B cell (primary cell): ENCODE results near the gene ABCG1. TPM values are rescaled to one million over a fixed set of nuclear protein-coding genes. Genes with fewer than 3 reads are reported as not detected.

Source experiments
- ATAC-seq: fragments of 200-7000 bp; cut with Tn5 transposase; one replicate; pipeline ENCODE4 v1.10.0; 2021; ENCODE audit warnings: low read depth, mild to moderate bottlenecking, moderate number of reproducible peaks, moderate library complexity
- CTCF ChIA-PET: fragments of 350-600 bp; sonication (Branson Sonifier 250); formaldehyde crosslinking; loops from one replicate; lab custom pipeline; 2021; ENCODE audit warnings: antibody characterized with exemption, inconsistent platforms; lab: Charles Lee
- POLR2A ChIA-PET: fragments of 350-600 bp; sonication (Branson Sonifier 250); formaldehyde crosslinking; loops from one replicate; lab custom pipeline; 2021; ENCODE audit warnings: antibody characterized with exemption; lab: Charles Lee
- DNase-seq: peaks from one replicate; pipeline ENCODE4 v3.0.0; 2013
- H2AFZ ChIP-seq: 2 replicates; pipeline ENCODE4 v1.6.1; 2012; ENCODE audit warnings: mild to moderate bottlenecking, low read depth, low read length; ENCODE audit not compliant: insufficient read depth, poor library complexity, severe bottlenecking
- H3K27ac ChIP-seq, 2 donors: 1 replicate in 1 of 2; 2 replicates in 1 of 2; pipeline ENCODE4 v1.5.1; 2012 to 2013; ENCODE audit warnings: low read length in 2 of 2, mild to moderate bottlenecking in 2 of 2, moderate library complexity in 1 of 2
- H3K27me3 ChIP-seq, 4 experiments: fragments of 200-600 bp in 1 of 4; sonication (generic) in 1 of 4; replicated peaks in 1 of 4; 1 replicate in 2 of 4; 2 replicates in 2 of 4; pipeline versions ENCODE4 v1.6.1 to v1.7.0; 2013 to 2016; ENCODE audit warnings: low read length in 3 of 4, mild to moderate bottlenecking in 2 of 4, mixed read lengths in 1 of 4, moderate library complexity in 1 of 4; ENCODE audit not compliant: insufficient read depth in 4 of 4, control insufficient read depth in 3 of 4; ENCODE audit errors: control extremely low read depth in 1 of 4
- H3K36me3 ChIP-seq, 2 experiments: replicated peaks in 1 of 2; 1 replicate in 1 of 2; 2 replicates in 1 of 2; pipeline versions ENCODE4 v1.6.1 to v1.7.1; 2013; ENCODE audit warnings: low read length in 1 of 2; ENCODE audit not compliant: insufficient read depth in 2 of 2, control insufficient read depth in 1 of 2; ENCODE audit errors: control extremely low read depth in 1 of 2, extremely low read depth in 1 of 2
- H3K4me1 ChIP-seq, 2 donors: fragments of 200-600 bp in 1 of 2; sonication (generic) in 1 of 2; 1 replicate in 1 of 2; 2 replicates in 1 of 2; pipeline versions ENCODE4 v1.5.1 to v1.6.1; 2013 to 2017; ENCODE audit warnings: low read length in 2 of 2; ENCODE audit not compliant: control insufficient read depth in 2 of 2, insufficient read depth in 2 of 2
- H3K4me2 ChIP-seq: replicated peaks from 2 replicates; pipeline ENCODE3; 2012; ENCODE audit warnings: mild to moderate bottlenecking, low read depth, low read length; ENCODE audit not compliant: poor library complexity, severe bottlenecking
- H3K4me3 ChIP-seq, 5 experiments: fragments of 200-600 bp in 1 of 5; sonication (generic) in 1 of 5; 1 replicate in 3 of 5; 2 replicates in 2 of 5; pipeline versions ENCODE4 v1.5.1 to v1.7.0; 2011 to 2016; ENCODE audit warnings: low read length in 4 of 5, mild to moderate bottlenecking in 4 of 5, low read depth in 2 of 5, control low read depth in 1 of 5, moderate library complexity in 1 of 5; ENCODE audit not compliant: insufficient read depth in 1 of 5; ENCODE audit errors: control extremely low read depth in 1 of 5, extremely low read depth in 1 of 5
- H3K79me2 ChIP-seq: fragments of 200-600 bp; sonication (generic); one replicate; pipeline ENCODE4 v1.6.0; 2016; ENCODE audit warnings: low read length; ENCODE audit not compliant: control insufficient read depth, insufficient read depth
- H3K9ac ChIP-seq: fragments of 200-600 bp; sonication (generic); 2 replicates; pipeline ENCODE4 v1.6.1; 2017; ENCODE audit warnings: mild to moderate bottlenecking, low read length, moderate library complexity
- H3K9me3 ChIP-seq, 3 donors: one replicate each; pipeline versions ENCODE4 v1.6.1 to v1.7.1; 2013; ENCODE audit warnings: low read length in 2 of 3; ENCODE audit not compliant: control insufficient read depth in 2 of 3, insufficient read depth in 1 of 3; ENCODE audit errors: control extremely low read depth in 1 of 3
- H4K20me1 ChIP-seq: 2 replicates; pipeline ENCODE4 v1.6.0; 2012; ENCODE audit warnings: mild to moderate bottlenecking, low read length; ENCODE audit not compliant: insufficient read depth, control insufficient read depth, poor library complexity, severe bottlenecking
- H3K27ac Mint-ChIP-seq: one replicate; pipeline ENCODE4 v1.8.0; 2021; ENCODE audit warnings: mixed read lengths
- H3K27me3 Mint-ChIP-seq: one replicate; pipeline ENCODE4 v1.8.0; 2021; ENCODE audit warnings: mixed read lengths
- H3K4me1 Mint-ChIP-seq: one replicate; pipeline ENCODE4 v1.8.0; 2021; ENCODE audit warnings: mixed read lengths
- H3K4me3 Mint-ChIP-seq: one replicate; pipeline ENCODE4 v1.8.0; 2021; ENCODE audit warnings: mixed read lengths
- H3K9me3 Mint-ChIP-seq: one replicate; pipeline ENCODE4 v1.8.0; 2022; ENCODE audit warnings: mixed read lengths; ENCODE audit not compliant: insufficient read depth
- EZH2 ChIP-seq: IDR thresholded peaks from 2 replicates; pipeline ENCODE4 v1.6.1; 2012; ENCODE audit warnings: borderline replicate concordance, low read depth, mild to moderate bottlenecking, moderate library complexity, low read length; ENCODE audit not compliant: insufficient read depth, poor library complexity, severe bottlenecking
- WGBS: methylation state at CpG from one replicate; pipeline ENCODE4 v1.1.5; 2013; ENCODE audit warnings: missing lambda C conversion rate; ENCODE audit not compliant: insufficient coverage; 5-methylcytosine and 5-hydroxymethylcytosine counted together
- intact Hi-C: fragments of 100-400 bp; cut with micrococcal nuclease; formaldehyde crosslinking; loops from one replicate; pipeline ENCODE4 v1.10.0; 2022
- polyA plus RNA-seq: library from polyadenylated mRNA; depleted of rRNA; stranded (reverse); fragments of >200 nt; gene quantifications from 2 replicates; pipeline ENCODE4 v1.2.3, GENCODE V29; 2012
- total RNA-seq, 2 donors: library from RNA; stranded (reverse); fragments of 120-200 nt in 1 of 2; gene quantifications; 1 replicate in 1 of 2; 2 replicates in 1 of 2; pipeline versions ENCODE4 v1.2.3 to v1.2.4, GENCODE V29; 2013 to 2022
- TF ChIP-seq, protein P1 (sequence below): fragments of 200-600 bp; IDR thresholded peaks from one replicate; pipeline ENCODE4 v1.8.0; 2022; ENCODE audit warnings: antibody characterized with exemption, mild to moderate bottlenecking

The ABCG1 gene
- total and polyA plus RNA-seq, 2 donors (not counting 1 experiment from before 2014, with no cell fraction given): 8.7 to 27.5 TPM

DNA sequence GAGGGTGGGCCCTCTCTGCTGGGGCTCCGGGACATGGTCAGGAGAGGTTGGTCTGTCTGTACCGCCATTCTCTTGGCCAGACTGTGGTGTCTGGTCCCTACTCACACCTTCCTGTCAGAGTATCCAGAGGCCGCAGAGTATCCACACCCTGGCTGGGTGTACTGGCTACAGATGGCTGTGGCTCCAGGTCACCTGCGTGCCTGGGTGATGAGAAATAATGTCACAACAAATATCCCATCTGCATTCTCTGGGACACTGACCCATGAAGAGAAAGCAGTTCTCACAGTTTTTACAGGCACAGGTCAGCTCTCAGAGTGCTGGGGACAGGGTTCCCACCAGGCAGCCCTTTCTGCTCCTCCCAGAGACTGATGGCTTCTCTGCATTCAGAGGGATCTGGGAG is 37.4 kb downstream of the ABCG1 start:
- peaks cover 96% of the 10 kb centered on the region for H4K20me1 ChIP-seq
- ATAC-seq: no peak
- H2AFZ ChIP-seq: no peak overlapping the region
- Mint-ChIP-seq H3K9me3 (no peaks in the 10 kb centered on the region), H3K4me3 (no peak overlapping the region), H3K27ac (no peak overlapping the region), H3K27me3 (no peaks in the 10 kb centered on the region), H3K4me1 (peaks cover 58% of the 10 kb centered on the region)
- POLR2A ChIA-PET: no interaction called here
- H3K79me2 ChIP-seq: peaks cover 66% of the 10 kb centered on the region
- DNase-seq: no peak
- TF ChIP-seq, protein P1, sequence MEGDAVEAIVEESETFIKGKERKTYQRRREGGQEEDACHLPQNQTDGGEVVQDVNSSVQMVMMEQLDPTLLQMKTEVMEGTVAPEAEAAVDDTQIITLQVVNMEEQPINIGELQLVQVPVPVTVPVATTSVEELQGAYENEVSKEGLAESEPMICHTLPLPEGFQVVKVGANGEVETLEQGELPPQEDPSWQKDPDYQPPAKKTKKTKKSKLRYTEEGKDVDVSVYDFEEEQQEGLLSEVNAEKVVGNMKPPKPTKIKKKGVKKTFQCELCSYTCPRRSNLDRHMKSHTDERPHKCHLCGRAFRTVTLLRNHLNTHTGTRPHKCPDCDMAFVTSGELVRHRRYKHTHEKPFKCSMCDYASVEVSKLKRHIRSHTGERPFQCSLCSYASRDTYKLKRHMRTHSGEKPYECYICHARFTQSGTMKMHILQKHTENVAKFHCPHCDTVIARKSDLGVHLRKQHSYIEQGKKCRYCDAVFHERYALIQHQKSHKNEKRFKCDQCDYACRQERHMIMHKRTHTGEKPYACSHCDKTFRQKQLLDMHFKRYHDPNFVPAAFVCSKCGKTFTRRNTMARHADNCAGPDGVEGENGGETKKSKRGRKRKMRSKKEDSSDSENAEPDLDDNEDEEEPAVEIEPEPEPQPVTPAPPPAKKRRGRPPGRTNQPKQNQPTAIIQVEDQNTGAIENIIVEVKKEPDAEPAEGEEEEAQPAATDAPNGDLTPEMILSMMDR: no peak
- TF ChIP-seq EZH2: no peak
- peak overlapping the region; percentile 35 for H3K4me2 ChIP-seq
- peaks cover 37 to 53% of the 10 kb centered on the region in 2 donors for H3K4me1 ChIP-seq
- CTCF ChIA-PET: interaction anchor here (1.3 to 4.2 kb wide), 5 partner anchors 22 to 111 kb away, joined by 6 to 21 read pairs (median 7); no protein-coding TSS in a partner anchor
- peaks cover 0 to 11% of the 10 kb centered on the region in 2 experiments for H3K36me3 ChIP-seq
- no peaks in the 10 kb centered on the region for H3K9me3 ChIP-seq
- intact Hi-C loops: no loop called here
- no peak overlapping the region for H3K27ac ChIP-seq
- H3K9ac ChIP-seq: no peak overlapping the region
- WGBS: 100% methylated on average over 2 of the region's 4 CpGs
- no peaks in the 10 kb centered on the region for H3K27me3 ChIP-seq
- no peak overlapping the region for H3K4me3 ChIP-seq

GRCh38 chr21:42257091-42257765 is 38.3 kb downstream of the ABCG1 start:
- H3K9ac ChIP-seq: no peak overlapping the region
- no peak overlapping the region for H2AFZ ChIP-seq
- CTCF ChIA-PET: interaction anchor here (0.8 to 4.2 kb wide), 7 partner anchors 23 to 280 kb away, joined by 3 to 21 read pairs (median 7); no protein-coding TSS in a partner anchor
- H3K4me3 Mint-ChIP-seq: no peak overlapping the region
- TF ChIP-seq, protein P1: no peak
- TF ChIP-seq EZH2: no peak
- H3K4me2 ChIP-seq: no peak overlapping the region
- H3K9me3 ChIP-seq: no peaks in the 10 kb centered on the region
- DNase-seq: no peak
- peaks cover 52% of the 10 kb centered on the region for H3K4me1 Mint-ChIP-seq
- H3K27me3 Mint-ChIP-seq: no peaks in the 10 kb centered on the region
- POLR2A ChIA-PET: no interaction called here
- 96% methylated on average over 9 of the region's 12 CpGs for WGBS
- ATAC-seq: no peak
- H3K27me3 ChIP-seq: no peaks in the 10 kb centered on the region
- intact Hi-C loops: no loop called here
- H3K27ac Mint-ChIP-seq: no peak overlapping the region
- peaks cover 96% of the 10 kb centered on the region for H4K20me1 ChIP-seq
- peaks cover 70% of the 10 kb centered on the region for H3K79me2 ChIP-seq
- peaks cover 37 to 53% of the 10 kb centered on the region in 2 donors for H3K4me1 ChIP-seq
- no peak overlapping the region for H3K4me3 ChIP-seq
- H3K36me3 ChIP-seq: peaks cover 0 to 18% of the 10 kb centered on the region in 2 experiments
- no peaks in the 10 kb centered on the region for H3K9me3 Mint-ChIP-seq
- no peak overlapping the region for H3K27ac ChIP-seq
